Stimulated activated CD8-positive, alpha-beta memory T cell treated with anti-CD3 and anti-CD28 coated beads, Interleukin-15, amount 100 ng/mL, for 24 hours (primary cell): ENCODE measurements around the gene SCUBE1.
"Not testable (repeated sequence)": the region's sequence is repeated elsewhere in the genome, so short reads cannot be mapped to it uniquely, and the experiment has no call there.

Source experiments
- DNase-seq: peaks from one replicate; pipeline ENCODE4 v3.0.0-alpha.2; 2020; ENCODE audit warnings: low read depth

The SCUBE1 gene

DNA sequence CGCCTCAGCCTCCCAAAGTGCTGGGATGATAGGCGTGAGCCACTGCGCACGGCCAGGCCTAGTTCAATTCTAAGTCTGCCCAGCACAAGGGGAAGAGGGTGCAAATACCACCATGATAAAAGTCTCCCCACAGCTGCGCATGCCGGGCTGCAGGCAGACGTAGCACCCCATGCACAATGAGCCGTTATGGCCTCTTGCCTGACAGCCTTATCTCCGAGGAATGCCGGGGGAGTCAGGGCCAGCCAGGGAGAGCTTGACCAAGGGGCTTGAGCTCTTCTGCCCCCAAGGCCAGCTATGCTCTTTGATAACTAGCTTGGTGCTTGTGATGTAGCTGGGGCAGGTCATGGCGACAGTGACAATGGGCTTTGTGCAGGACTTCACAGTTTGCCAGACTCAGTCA is 13.7 kb upstream of the SCUBE1 start:
- no peak for DNase-seq

GRCh38 chr22:43355688-43356087 is 12.5 kb upstream of the SCUBE1 start:
- DNase-seq = not testable (repeated sequence)

GRCh38 chr22:43351966-43352345 is 8.8 kb upstream of the SCUBE1 start:
- DNase-seq = no peak

- no peak for DNase-seq
Observed at GRCh38 chr22:43349636-43350035, 6.5 kb upstream of the SCUBE1 start.

DNA sequence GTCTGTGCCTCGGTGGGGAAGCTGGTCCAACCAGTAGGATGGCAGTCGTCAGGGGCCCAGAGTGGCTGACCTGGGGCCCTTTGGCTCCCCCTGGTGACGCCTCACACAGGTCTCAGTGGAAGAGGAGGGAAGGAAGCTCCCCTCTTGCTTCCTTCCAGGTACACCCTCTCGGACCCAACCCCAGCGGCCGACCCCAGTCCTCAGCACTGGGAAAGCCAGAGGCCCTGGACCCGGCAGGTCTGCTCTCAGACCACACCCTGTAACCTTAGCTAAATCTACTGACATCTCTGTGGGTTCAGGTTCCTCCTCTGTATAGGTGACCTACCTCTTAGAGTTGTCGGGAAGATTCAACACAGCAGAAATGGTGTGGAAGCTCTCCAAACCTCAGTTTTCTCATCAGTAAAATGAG is 3.4 kb upstream of the SCUBE1 start:
- peak; percentile 36 for DNase-seq

DNA sequence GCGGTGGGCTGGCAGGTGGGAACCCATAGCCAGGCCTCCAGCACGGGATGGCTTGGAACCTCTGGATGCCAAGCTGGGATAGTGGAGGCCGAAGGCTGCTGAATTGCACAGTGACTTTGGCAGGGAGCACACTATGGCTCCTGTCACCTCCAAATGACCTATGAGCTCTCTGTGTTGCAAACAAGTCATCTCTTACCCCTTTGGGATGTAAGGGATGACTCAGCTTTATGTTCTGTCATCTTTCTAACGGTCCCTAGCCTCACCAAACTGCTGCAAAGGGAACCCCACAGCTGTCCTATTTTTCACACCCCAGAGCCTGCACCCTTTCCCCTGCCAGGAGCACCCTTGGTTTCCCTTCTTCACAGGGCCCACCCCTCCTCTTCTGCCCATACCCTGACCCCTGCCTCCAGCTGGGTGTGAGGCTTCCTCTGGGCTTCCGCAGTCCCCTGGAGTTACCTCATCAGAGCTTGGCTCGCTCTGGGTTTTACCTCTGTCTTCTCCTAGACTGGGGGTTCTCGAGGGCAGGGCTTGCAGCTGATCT is 2.7 kb upstream of the SCUBE1 start:
- no peak for DNase-seq

- DNase-seq = no peak
Observed at GRCh38 chr22:43345356-43345755, 2.2 kb upstream of the SCUBE1 start.

- DNase-seq = no peak
Observed at GRCh38 chr22:43344520-43344787, 1.3 kb upstream of the SCUBE1 start.

- DNase-seq = no peak
Observed at GRCh38 chr22:43343670-43344519, 723 bp upstream of the SCUBE1 start.

DNA sequence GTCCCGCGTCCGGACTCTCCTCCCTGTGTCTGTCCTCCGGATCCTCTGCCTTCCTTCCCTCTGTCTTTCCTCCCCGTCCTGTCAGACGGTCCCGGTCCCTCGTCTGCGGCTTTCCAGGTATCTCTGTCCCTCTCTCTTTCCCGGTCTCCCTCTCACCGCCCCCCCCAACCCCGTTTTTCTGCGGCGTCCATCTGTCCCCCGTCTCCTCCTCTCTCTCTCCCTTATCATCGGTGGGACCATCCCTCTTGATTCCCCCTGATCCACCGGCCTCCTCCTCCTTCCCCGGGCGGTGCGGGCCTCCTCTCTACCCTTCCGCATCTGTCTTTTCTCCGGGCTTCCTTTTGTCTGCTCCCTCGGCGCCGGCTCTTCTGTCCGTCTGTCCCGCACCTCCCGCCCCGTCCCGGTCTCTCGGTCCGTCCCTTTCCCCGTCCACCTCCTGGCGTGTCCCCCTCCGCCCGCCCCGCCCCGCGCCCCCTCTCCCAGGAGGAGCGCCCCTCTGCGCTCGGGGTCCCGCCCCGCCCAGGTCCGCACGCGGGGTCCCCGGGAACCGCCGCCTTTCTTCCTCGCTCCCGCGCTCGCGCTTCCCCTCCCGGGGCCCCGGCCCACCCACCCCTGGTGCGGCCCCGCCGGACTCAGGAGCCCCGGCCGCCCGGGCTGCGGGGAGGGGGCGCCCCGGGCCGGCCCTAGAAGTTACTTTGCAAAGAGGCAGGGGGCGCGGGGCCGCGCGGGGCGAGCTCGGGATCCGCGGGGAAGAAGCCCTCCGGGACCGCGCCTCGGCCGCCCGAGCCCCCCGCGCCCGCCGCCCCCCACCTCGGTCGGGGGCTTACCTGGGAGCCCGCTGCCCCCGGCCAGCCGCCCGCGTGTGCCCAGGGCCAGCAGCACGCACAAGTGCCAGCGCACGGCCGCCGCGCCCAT is 568 bp downstream of the SCUBE1 start:
- no peak for DNase-seq

GRCh38 chr22:43341565-43341964 is 1.6 kb downstream of the SCUBE1 start:
- no peak for DNase-seq

DNA sequence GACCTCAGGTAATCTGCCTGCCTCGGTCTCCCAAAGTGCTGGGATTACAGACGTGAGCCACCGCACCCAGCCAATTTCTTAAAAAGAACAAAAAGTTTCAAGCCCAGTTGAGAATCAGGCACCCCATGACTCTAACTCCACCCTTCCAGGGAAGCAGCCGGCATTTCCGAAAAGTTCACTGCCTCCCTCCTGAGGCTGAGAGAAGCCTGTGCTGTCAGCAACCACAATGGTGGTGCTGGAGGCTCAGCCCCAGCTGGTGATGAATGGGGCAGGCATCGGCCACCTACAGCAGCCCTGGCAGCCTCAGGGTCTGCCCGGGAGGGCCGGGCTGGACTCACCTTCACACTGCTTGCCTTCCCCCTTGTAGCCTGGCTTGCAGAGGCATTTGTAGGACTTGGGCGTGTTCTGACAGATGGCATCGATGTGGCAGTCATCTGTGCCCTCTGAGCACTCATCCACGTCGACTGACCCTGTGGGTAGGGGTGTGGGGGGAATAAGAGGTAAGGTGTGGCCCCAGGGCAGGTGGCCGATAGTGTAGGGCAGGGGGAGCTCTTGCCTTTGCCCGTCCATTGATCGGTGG is 4.3 kb downstream of the SCUBE1 start:
- no peak for DNase-seq

GRCh38 chr22:43337946-43338345 is 5.2 kb downstream of the SCUBE1 start:
- no peak for DNase-seq

GRCh38 chr22:43337385-43337784 is 5.8 kb downstream of the SCUBE1 start:
- no peak for DNase-seq

GRCh38 chr22:43334378-43334777 is 8.8 kb downstream of the SCUBE1 start:
- no peak for DNase-seq

- DNase-seq = no peak
Observed at GRCh38 chr22:43333978-43334377, 9.2 kb downstream of the SCUBE1 start.

DNA sequence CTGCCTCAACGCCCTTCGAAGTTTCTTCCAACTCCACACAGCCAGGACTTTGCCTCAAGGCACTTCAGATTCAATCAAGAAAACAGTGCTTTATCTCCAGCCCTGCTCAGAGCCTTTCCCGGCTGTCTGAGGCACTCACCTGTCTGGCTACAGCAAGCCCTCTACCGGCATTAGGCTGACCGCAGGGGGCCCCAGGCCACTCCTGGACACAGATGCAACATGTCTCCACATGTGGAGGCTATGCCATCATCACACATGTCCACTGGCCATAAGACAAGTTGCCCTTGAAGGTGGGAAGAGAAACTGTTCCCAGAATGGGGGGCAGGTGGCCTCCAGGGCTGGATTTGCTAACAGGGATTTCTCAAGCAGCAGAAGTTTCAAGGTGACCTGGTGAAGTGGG is 10.0 kb downstream of the SCUBE1 start:
- no peak for DNase-seq

DNA sequence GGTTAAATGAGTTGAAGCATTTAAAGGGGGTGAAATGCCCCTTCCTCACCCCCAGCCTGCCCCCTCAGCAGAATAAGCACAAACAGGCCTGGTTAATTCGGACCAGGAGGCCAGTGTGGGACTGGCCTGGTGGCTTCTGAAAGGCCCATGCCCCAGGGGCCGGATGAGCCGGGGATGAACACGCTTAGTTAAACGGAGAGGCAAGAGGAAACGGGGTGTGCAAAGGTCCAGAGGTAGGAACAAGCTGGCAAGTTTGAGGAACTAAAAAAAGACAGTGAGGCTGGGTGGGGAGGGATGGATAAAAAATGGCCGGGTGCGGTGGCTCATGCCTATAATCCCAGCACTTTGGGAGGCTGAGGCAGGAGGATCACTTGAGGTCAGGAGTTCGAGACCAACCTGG is 11.5 kb downstream of the SCUBE1 start:
- no peak for DNase-seq

DNA sequence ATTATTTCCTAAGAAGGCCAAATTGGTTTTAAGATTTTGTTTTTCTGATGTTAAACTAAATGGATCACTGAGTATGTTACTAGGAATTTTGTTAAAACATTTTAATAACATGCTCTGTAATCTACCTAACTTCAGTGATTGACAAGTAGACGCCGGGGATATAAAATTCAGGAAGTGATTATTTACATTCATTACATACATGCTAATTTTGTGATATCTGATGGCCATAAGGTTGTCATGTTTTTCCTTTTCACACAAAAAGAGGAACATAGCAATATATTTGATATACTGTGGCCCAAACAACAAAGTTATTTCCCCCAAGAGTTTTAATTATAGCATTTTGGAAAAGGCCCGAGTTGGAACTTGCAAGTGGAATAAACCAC is 12.1 kb downstream of the SCUBE1 start:
- no peak for DNase-seq

DNA sequence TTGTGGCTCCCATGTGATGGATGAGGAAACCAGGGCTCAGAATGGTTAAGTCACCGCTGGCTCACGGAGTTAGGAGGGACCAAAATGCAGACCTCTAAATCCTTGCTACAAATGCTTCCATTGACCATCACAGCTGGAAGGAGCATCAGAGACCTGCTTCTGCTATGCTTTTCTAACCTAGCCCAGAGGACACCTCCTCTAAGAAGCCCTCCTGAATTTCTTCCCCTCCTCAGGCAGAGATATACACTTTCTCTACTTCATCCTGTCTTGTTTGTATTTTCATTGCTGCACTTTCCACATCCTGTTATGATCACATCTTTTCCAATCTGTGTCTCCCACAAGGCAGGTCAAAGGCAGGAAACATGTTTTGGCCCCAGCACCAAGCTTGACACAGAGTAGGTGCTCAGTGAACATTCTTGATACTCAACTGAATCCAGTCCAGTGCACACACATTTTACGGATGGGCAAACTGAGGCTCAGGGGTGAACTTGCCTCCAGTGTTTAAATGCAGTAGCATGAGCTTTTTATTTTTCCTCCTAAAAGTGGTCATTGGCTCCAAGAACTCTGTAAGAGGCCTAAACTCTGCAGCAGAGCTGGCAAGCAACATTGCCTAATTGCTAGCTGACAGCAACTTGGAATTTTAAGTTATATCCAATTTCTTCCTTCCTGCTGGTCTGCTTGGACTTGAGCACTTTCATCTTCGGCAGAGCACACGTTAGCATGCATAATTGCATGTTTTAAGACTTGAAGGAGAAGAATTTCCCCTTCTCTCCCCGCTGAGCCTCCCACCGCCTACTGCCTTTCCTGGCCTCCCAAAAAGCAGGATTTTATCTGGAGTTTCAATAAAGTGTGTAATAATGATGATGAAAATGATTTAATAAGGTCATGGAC is 12.7 kb downstream of the SCUBE1 start:
- no peak for DNase-seq

DNA sequence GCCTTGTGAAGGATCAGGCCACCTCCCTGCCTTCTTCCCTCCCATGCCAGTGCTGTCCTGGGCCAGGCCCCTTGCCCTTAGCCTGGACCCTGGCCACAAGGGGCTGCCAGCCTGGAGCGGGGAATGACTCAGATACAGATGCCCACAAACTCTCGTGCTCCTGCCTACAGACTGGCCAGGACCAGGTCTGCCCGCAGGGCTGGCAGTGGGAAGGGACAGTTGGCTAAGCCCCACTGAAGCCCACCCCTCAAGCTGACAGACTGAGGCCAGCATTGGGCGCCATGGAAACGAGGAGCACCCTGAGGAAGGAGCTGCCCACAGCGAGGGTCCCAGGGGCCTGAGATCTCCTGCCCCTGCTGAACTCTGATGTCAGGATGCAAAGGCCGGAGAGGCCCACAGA is 14.1 kb downstream of the SCUBE1 start:
- DNase-seq = no peak

DNA sequence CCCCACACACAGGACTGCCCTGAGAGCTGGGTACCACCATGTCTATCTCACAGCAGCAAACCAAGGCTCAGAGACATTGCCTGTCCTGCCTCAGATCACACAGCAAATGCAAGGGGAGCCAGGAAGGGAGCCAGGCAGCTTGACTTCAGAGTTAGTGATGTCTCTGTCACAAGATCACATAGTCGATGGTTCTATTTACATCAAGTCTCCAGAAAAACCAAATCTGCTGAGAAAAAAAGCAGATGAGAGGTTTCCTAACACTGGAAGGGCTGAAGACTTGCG is 16.1 kb downstream of the SCUBE1 start:
- no peak for DNase-seq
